ENCODE data around the gene CNFN. TPM values are rescaled to one million over a fixed set of nuclear protein-coding genes. Genes with fewer than 3 reads are reported as not detected.

Gene CNFN
- total RNA-seq, 1 experiment from 2014 or later: 4.5 TPM

- no peaks in the 10 kb centered on the region for H3K27me3 ChIP-seq (ENCODE audit: low read length)
- no TSS peak for BruUV-seq (replicated peaks)
- no peak overlapping the region for H2AFZ ChIP-seq (ENCODE audit: low read length)
- ATAC-seq: no peak
- no peaks in the 10 kb centered on the region for H4K20me1 ChIP-seq (ENCODE audit: low read length)
- peaks cover 3% of the 10 kb centered on the region; the same call in 1 of the 2 replicates for H3K4me1 ChIP-seq (ENCODE audit: insufficient read depth, low read length)
- H3K9me3 ChIP-seq (ENCODE audit: low read length): no peaks in the 10 kb centered on the region
- POLR2A ChIA-PET (ENCODE audit: unreplicated experiment): no interaction called here
- CTCF ChIA-PET: no interaction called here
- H3K9ac ChIP-seq (ENCODE audit: low read length): no peak overlapping the region
- no peak overlapping the region for H3K27ac ChIP-seq (ENCODE audit: low read length)
- no peak overlapping the region for H3K4me3 ChIP-seq (ENCODE audit: low read length)
- no peaks in the 10 kb centered on the region for H3K9me2 ChIP-seq (replicated peaks; ENCODE audit: low read length)
- H3K36me3 ChIP-seq (ENCODE audit: low read depth, low read length): no peaks in the 10 kb centered on the region
- H3K79me2 ChIP-seq (ENCODE audit: low read length): no peaks in the 10 kb centered on the region
- H3F3A ChIP-seq (ENCODE audit: low read length, unreplicated experiment): no peaks in the 10 kb centered on the region
- H3K4me2 ChIP-seq (ENCODE audit: low read length): no peak overlapping the region
- TF ChIP-seq EZH2phosphoT487 (IDR thresholded peaks at IDR 0.05; ENCODE audit: borderline replicate concordance, low read length): no peak
- TF ChIP-seq, protein P1, sequence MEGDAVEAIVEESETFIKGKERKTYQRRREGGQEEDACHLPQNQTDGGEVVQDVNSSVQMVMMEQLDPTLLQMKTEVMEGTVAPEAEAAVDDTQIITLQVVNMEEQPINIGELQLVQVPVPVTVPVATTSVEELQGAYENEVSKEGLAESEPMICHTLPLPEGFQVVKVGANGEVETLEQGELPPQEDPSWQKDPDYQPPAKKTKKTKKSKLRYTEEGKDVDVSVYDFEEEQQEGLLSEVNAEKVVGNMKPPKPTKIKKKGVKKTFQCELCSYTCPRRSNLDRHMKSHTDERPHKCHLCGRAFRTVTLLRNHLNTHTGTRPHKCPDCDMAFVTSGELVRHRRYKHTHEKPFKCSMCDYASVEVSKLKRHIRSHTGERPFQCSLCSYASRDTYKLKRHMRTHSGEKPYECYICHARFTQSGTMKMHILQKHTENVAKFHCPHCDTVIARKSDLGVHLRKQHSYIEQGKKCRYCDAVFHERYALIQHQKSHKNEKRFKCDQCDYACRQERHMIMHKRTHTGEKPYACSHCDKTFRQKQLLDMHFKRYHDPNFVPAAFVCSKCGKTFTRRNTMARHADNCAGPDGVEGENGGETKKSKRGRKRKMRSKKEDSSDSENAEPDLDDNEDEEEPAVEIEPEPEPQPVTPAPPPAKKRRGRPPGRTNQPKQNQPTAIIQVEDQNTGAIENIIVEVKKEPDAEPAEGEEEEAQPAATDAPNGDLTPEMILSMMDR (conservative IDR thresholded peaks at IDR 0.05; ENCODE audit: low read depth, low read length): no peak
- no peak for TF ChIP-seq EZH2 (IDR thresholded peaks at IDR 0.05; ENCODE audit: low read length, unreplicated experiment)
- no peak for DNase-seq
- intact Hi-C loops (cut with micrococcal nuclease): no loop called here
Measured at GRCh38 chr19:42409477-42409876, 19.4 kb upstream of the CNFN start.

DNA sequence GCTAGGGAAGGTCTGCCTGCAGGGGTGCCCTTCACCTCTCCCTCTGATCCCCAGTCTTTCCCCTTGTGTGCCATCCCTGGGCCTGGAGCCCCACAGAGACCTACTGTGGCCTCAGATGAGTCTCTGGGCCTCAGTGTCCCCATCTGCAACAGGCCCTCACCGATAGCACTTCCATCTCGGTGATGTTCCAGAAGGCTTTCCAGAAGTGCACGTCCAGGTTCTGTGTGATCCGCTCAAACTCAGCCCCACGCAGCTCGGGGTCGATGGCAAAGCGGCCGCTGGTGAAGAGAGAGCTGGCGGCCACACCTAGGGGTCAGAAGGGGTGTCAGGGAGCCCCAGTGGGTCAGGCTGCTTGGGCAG is 17.7 kb upstream of the CNFN start:
- H3K9ac ChIP-seq (ENCODE audit: low read length): no peak overlapping the region
- no peak overlapping the region for H3K4me3 ChIP-seq (ENCODE audit: low read length)
- H3K4me2 ChIP-seq (ENCODE audit: low read length): no peak overlapping the region
- no peaks in the 10 kb centered on the region for H3K9me3 ChIP-seq (ENCODE audit: low read length)
- ATAC-seq (no peak), DNase-seq (no peak)
- CTCF ChIA-PET: no interaction called here
- H3K79me2 ChIP-seq (ENCODE audit: low read length): no peaks in the 10 kb centered on the region
- H3K27me3 ChIP-seq (ENCODE audit: low read length): no peaks in the 10 kb centered on the region
- BruUV-seq (replicated peaks): no TSS peak
- H3K4me1 ChIP-seq (ENCODE audit: insufficient read depth, low read length): peaks cover 3% of the 10 kb centered on the region; the same call in 1 of the 2 replicates
- H3K36me3 ChIP-seq (ENCODE audit: low read depth, low read length): no peaks in the 10 kb centered on the region
- no peak for TF ChIP-seq EZH2 (IDR thresholded peaks at IDR 0.05; ENCODE audit: low read length, unreplicated experiment)
- TF ChIP-seq EZH2phosphoT487 (IDR thresholded peaks at IDR 0.05; ENCODE audit: borderline replicate concordance, low read length): no peak
- TF ChIP-seq, protein P1 (conservative IDR thresholded peaks at IDR 0.05; ENCODE audit: low read depth, low read length): no peak
- no peak overlapping the region for H3K27ac ChIP-seq (ENCODE audit: low read length)
- intact Hi-C loops (cut with micrococcal nuclease): no loop called here
- H2AFZ ChIP-seq (ENCODE audit: low read length): no peak overlapping the region
- H3K9me2 ChIP-seq (replicated peaks; ENCODE audit: low read length): no peaks in the 10 kb centered on the region
- H3F3A ChIP-seq (ENCODE audit: low read length, unreplicated experiment): no peaks in the 10 kb centered on the region
- no peaks in the 10 kb centered on the region for H4K20me1 ChIP-seq (ENCODE audit: low read length)
- POLR2A ChIA-PET (ENCODE audit: unreplicated experiment): no interaction called here

DNA sequence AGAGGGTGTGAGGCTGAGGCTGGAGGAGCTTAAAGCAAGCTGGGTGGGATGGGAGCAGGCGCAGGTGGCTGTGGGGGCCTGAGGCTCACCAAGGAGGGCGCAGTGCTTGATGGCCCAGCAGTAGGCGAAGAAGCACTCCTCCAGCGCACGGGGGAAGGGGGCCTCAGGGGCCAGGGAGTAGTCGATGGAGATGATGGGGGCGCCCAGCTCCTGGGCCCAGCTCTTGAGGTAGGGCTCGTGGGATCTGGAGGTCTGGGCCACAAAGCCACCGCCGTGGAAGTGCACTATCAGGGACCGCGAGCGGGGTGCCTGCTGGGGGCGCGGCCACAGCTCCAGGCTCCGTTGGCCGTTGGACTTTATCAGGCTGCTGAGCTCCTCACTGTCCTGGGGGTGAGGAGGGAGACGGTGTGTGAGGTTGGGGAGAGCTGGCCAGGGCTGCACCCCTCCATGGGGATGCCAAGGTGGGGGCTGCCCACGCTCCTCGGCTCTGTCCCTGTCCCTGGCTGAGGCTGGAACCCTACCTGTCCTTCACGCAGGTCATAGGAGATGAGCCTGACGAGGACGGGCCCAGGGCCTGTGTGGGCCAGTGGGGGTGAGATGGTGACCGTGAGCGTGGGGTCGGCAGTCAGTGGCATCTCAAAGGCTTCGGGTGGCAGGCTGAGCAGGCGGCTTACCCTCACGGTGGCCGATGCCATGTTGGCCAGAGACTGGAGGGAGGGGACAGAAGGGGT is 17.2 kb upstream of the CNFN start:
- POLR2A ChIA-PET (ENCODE audit: unreplicated experiment): no interaction called here
- CTCF ChIA-PET: no interaction called here
- no peak overlapping the region for H2AFZ ChIP-seq (ENCODE audit: low read length)

More for the DNA sequence above, 17.2 kb upstream of the CNFN start:
- Histone ChIP-seq H3K4me3 (ENCODE audit: low read length) (no peak overlapping the region), H3K27ac (ENCODE audit: low read length) (no peak overlapping the region), H3K79me2 (ENCODE audit: low read length) (no peaks in the 10 kb centered on the region), H3K4me2 (ENCODE audit: low read length) (no peak overlapping the region), H3K9me2 (replicated peaks; ENCODE audit: low read length) (no peaks in the 10 kb centered on the region), H3K9me3 (ENCODE audit: low read length) (no peaks in the 10 kb centered on the region), H3F3A (ENCODE audit: low read length, unreplicated experiment) (no peaks in the 10 kb centered on the region), H3K36me3 (ENCODE audit: low read depth, low read length) (no peaks in the 10 kb centered on the region), H4K20me1 (ENCODE audit: low read length) (no peaks in the 10 kb centered on the region), H3K9ac (ENCODE audit: low read length) (no peak overlapping the region), H3K4me1 (ENCODE audit: insufficient read depth, low read length) (peaks cover 3% of the 10 kb centered on the region; the same call in 1 of the 2 replicates), H3K27me3 (ENCODE audit: low read length) (no peaks in the 10 kb centered on the region)
- intact Hi-C loops (cut with micrococcal nuclease): no loop called here
- ATAC-seq: no peak
- DNase-seq: no peak
- no TSS peak for BruUV-seq (replicated peaks)
- TF ChIP-seq EZH2 (IDR thresholded peaks at IDR 0.05; ENCODE audit: low read length, unreplicated experiment) (no peak), EZH2phosphoT487 (IDR thresholded peaks at IDR 0.05; ENCODE audit: borderline replicate concordance, low read length) (no peak)
- TF ChIP-seq, protein P1 (conservative IDR thresholded peaks at IDR 0.05; ENCODE audit: low read depth, low read length): no peak

All from PC-3 (cell line).